ENCODE data around the gene GABRG3. TPM values are rescaled to one million over a fixed set of nuclear protein-coding genes. Genes with fewer than 3 reads are reported as not detected.

Gene GABRG3
- total RNA-seq, 1 experiment from 2014 or later: 0.15 TPM

DNA sequence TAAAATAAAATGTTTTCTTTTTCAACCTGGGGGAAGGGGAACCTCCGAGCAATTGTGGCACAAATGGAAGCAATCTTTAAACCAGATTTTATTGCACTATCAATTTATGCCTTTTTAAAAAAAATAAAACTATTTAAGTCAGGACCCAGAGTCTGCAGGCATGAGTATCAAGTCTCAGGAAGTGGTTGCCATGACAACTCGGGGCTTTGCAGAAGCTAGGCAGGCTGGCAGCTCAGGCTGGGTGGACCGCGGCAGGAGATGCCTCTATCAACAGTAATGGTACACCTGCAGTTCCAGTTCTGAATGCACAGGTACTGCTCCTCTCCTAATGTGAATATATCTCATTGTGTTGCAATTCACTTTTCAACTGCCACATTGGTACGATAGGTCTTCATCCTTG is 447.7 kb downstream of the GABRG3 start:
- H3K27ac ChIP-seq (ENCODE audit: insufficient read length, low read depth, low read length): no peak overlapping the region
- no peaks in the 10 kb centered on the region; a peak in 1 of 7 replicates for H3K36me3 Mint-ChIP-seq (ENCODE audit: insufficient read depth in 1 of 3, low read depth in 3 of 3)
- H3K14ac ChIP-seq (ENCODE audit: insufficient read depth, low read length): no peak overlapping the region
- no peak overlapping the region for H3K4ac ChIP-seq (ENCODE audit: low read depth, low read length)
- H3K27ac Mint-ChIP-seq: no peak overlapping the region
- H3K4me1 Mint-ChIP-seq: peaks cover 25 to 34% of the 10 kb centered on the region in 2 experiments
- no CpG with 5 or more reads among the region's 5 CpGs for WGBS (ENCODE audit: extremely low coverage, insufficient read length, low lambda C conversion rate)
- no peak overlapping the region for H2BK5ac ChIP-seq (ENCODE audit: insufficient read length, low read length)
- no peaks in the 10 kb centered on the region; the same call in 1 of the 2 replicates for H3K4me1 ChIP-seq (ENCODE audit: insufficient read depth, low read length)
- no peak overlapping the region for H2BK120ac ChIP-seq (ENCODE audit: low read depth, low read length, poor library complexity, severe bottlenecking)
- H3K4me3 Mint-ChIP-seq: no peak overlapping the region
- no peak overlapping the region for H3K23ac ChIP-seq (ENCODE audit: insufficient read length, low read depth, low read length)
- H4K20me1 ChIP-seq (ENCODE audit: control insufficient read depth, insufficient read depth, insufficient read length): no peaks in the 10 kb centered on the region
- H3K4me2 ChIP-seq (ENCODE audit: insufficient read depth, insufficient read length, low read length): no peak overlapping the region
- peak; percentile 47 for DNase-seq
- no peak overlapping the region for H3K18ac ChIP-seq (ENCODE audit: insufficient read length, low read depth, low read length)
- H3K9me3 ChIP-seq (ENCODE audit: control insufficient read depth, low read depth, low read length): no peaks in the 10 kb centered on the region
- no peak overlapping the region for H2BK12ac ChIP-seq (ENCODE audit: insufficient read length, low read depth, low read length)
- no peak overlapping the region for H4K8ac ChIP-seq (replicated peaks; ENCODE audit: insufficient read length, low read depth, low read length)
- no peak overlapping the region for H2BK15ac ChIP-seq (ENCODE audit: low read depth, low read length)
- no peak overlapping the region for H4K91ac ChIP-seq (ENCODE audit: insufficient read length, low read depth, low read length)
- H3K9ac ChIP-seq (ENCODE audit: extremely low read depth, insufficient read length, low read length): no peak overlapping the region
- H3K27me3 ChIP-seq (ENCODE audit: insufficient read depth, low read length): no peaks in the 10 kb centered on the region
- TF ChIP-seq, protein P1, sequence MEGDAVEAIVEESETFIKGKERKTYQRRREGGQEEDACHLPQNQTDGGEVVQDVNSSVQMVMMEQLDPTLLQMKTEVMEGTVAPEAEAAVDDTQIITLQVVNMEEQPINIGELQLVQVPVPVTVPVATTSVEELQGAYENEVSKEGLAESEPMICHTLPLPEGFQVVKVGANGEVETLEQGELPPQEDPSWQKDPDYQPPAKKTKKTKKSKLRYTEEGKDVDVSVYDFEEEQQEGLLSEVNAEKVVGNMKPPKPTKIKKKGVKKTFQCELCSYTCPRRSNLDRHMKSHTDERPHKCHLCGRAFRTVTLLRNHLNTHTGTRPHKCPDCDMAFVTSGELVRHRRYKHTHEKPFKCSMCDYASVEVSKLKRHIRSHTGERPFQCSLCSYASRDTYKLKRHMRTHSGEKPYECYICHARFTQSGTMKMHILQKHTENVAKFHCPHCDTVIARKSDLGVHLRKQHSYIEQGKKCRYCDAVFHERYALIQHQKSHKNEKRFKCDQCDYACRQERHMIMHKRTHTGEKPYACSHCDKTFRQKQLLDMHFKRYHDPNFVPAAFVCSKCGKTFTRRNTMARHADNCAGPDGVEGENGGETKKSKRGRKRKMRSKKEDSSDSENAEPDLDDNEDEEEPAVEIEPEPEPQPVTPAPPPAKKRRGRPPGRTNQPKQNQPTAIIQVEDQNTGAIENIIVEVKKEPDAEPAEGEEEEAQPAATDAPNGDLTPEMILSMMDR (conservative IDR thresholded peaks at IDR 0.05): no peak
- no peak overlapping the region for H3K56ac ChIP-seq (ENCODE audit: insufficient read length, low read depth, low read length)
- H3K79me2 ChIP-seq (ENCODE audit: insufficient read depth, low read length): no peaks in the 10 kb centered on the region
- H3K27me3 Mint-ChIP-seq (ENCODE audit: low read depth): peaks cover 7% of the 10 kb centered on the region
- H2AFZ ChIP-seq (ENCODE audit: low read length): no peak overlapping the region
- no peaks in the 10 kb centered on the region; a peak in 1 of 5 replicates for H3K9me3 Mint-ChIP-seq
- no peak overlapping the region for H2BK20ac ChIP-seq (ENCODE audit: low read depth, low read length, poor library complexity, severe bottlenecking)
- no peaks in the 10 kb centered on the region for H3K79me1 ChIP-seq (ENCODE audit: insufficient read depth, low read depth, low read length, poor library complexity, severe bottlenecking)
- no peak overlapping the region for H2AK5ac ChIP-seq (ENCODE audit: insufficient read length, low read length)
- H3T11ph ChIP-seq (ENCODE audit: low read length): no peak overlapping the region
- no peaks in the 10 kb centered on the region for H3K23me2 ChIP-seq (ENCODE audit: insufficient read length, low read depth, low read length, poor library complexity, severe bottlenecking)
- H4K5ac ChIP-seq (ENCODE audit: insufficient read length, low read depth, low read length): no peak overlapping the region
